Stimulated activated naive CD8-positive, alpha-beta T cell treated with anti-CD3 and anti-CD28 coated beads, Interleukin-15, Interleukin-2, amounts not matched to agents 100 ng/mL and 50 ng/mL, for 24 hours (primary cell): ENCODE results near the gene QRICH2.
"Not testable (repeated sequence)": the region's sequence is repeated elsewhere in the genome, so short reads cannot be mapped to it uniquely, and the experiment has no call there.

Source experiments
- H3K27ac Mint-ChIP-seq: one replicate; pipeline ENCODE4 v1.8.0; 2021; ENCODE audit warnings: mild to moderate bottlenecking, mixed read lengths
- H3K27me3 Mint-ChIP-seq: one replicate; pipeline ENCODE4 v1.8.0; 2021; ENCODE audit warnings: mixed read lengths
- H3K36me3 Mint-ChIP-seq: one replicate; pipeline ENCODE4 v1.8.0; 2021; ENCODE audit warnings: low read depth, mixed read lengths
- H3K4me1 Mint-ChIP-seq: one replicate; pipeline ENCODE4 v1.8.0; 2021; ENCODE audit warnings: low read depth, mixed read lengths
- H3K4me3 Mint-ChIP-seq: one replicate; pipeline ENCODE4 v1.8.0; 2021; ENCODE audit warnings: mild to moderate bottlenecking, mixed read lengths
- H3K9me3 Mint-ChIP-seq: one replicate; pipeline ENCODE4 v1.8.0; 2021; ENCODE audit warnings: mixed read lengths

QRICH2 gene

GRCh38 chr17:76240461-76241203 is 67.4 kb downstream of the QRICH2 start, which contains the start of gene RNF157:
Gene RNF157 (minus strand): TSS chr17:76240493. CDS start chr17:76240240, 253 bp downstream.
- peaks cover 3% of the 10 kb centered on the region for H3K36me3 Mint-ChIP-seq
- H3K4me3 Mint-ChIP-seq, result peak within 1 kb of the TSS; percentile 81
- no peaks in the 10 kb centered on the region for H3K27me3 Mint-ChIP-seq
- H3K27ac Mint-ChIP-seq, result peak within 1 kb of the TSS; percentile 90
- H3K4me1 Mint-ChIP-seq, result peaks cover 52% of the 10 kb centered on the region
- H3K9me3 Mint-ChIP-seq, result no peaks in the 10 kb centered on the region

GRCh38 chr17:76239538-76240274 is 68.4 kb downstream of the QRICH2 start:
- Mint-ChIP-seq H3K4me1 (peaks cover 48% of the 10 kb centered on the region), H3K4me3 (peak overlapping the region; percentile 75), H3K36me3 (peaks cover 3% of the 10 kb centered on the region), H3K27ac (peak overlapping the region; percentile 70), H3K9me3 (no peaks in the 10 kb centered on the region), H3K27me3 (no peaks in the 10 kb centered on the region)

GRCh38 chr17:76238847-76239537 is 69.1 kb downstream of the QRICH2 start:
- H3K4me1 Mint-ChIP-seq, result peaks cover 48% of the 10 kb centered on the region
- peaks cover 3% of the 10 kb centered on the region for H3K36me3 Mint-ChIP-seq
- no peaks in the 10 kb centered on the region for H3K9me3 Mint-ChIP-seq
- H3K27ac Mint-ChIP-seq, result peak overlapping the region; percentile 70
- H3K4me3 Mint-ChIP-seq, result peak overlapping the region; percentile 75
- H3K27me3 Mint-ChIP-seq, result no peaks in the 10 kb centered on the region

GRCh38 chr17:76237859-76238313 is 70.2 kb downstream of the QRICH2 start:
- H3K27me3 Mint-ChIP-seq, result no peaks in the 10 kb centered on the region
- peaks cover 50% of the 10 kb centered on the region for H3K4me1 Mint-ChIP-seq
- H3K9me3 Mint-ChIP-seq, result no peaks in the 10 kb centered on the region
- H3K36me3 Mint-ChIP-seq, result peaks cover 3% of the 10 kb centered on the region
- H3K4me3 Mint-ChIP-seq, result peak overlapping the region; percentile 75
- no peak overlapping the region for H3K27ac Mint-ChIP-seq

- peaks cover 55% of the 10 kb centered on the region for H3K4me1 Mint-ChIP-seq
- no peak overlapping the region for H3K27ac Mint-ChIP-seq
- H3K36me3 Mint-ChIP-seq, result peaks cover 3% of the 10 kb centered on the region
- no peaks in the 10 kb centered on the region for H3K27me3 Mint-ChIP-seq
- no peak overlapping the region for H3K4me3 Mint-ChIP-seq
- H3K9me3 Mint-ChIP-seq, result no peaks in the 10 kb centered on the region
Observed at GRCh38 chr17:76236603-76237002, 71.5 kb downstream of the QRICH2 start.

- Mint-ChIP-seq H3K36me3 (peaks cover 3% of the 10 kb centered on the region), H3K9me3 (no peaks in the 10 kb centered on the region), H3K27ac (no peak overlapping the region), H3K4me1 (peaks cover 50% of the 10 kb centered on the region), H3K4me3 (no peak overlapping the region), H3K27me3 (no peaks in the 10 kb centered on the region)
Observed at GRCh38 chr17:76235883-76236282, 72.2 kb downstream of the QRICH2 start.

- Mint-ChIP-seq H3K27me3 (no peaks in the 10 kb centered on the region), H3K4me1 (peaks cover 51% of the 10 kb centered on the region), H3K36me3 (peaks cover 12% of the 10 kb centered on the region), H3K9me3 (no peaks in the 10 kb centered on the region), H3K4me3 (peak overlapping the region; percentile 23), H3K27ac (peak overlapping the region; percentile 55)
Observed at GRCh38 chr17:76234354-76234679, 73.8 kb downstream of the QRICH2 start.

- Mint-ChIP-seq H3K9me3 (no peaks in the 10 kb centered on the region), H3K4me3 (peak overlapping the region; percentile 23), H3K36me3 (peaks cover 16% of the 10 kb centered on the region), H3K27ac (peak overlapping the region; percentile 55), H3K4me1 (peaks cover 50% of the 10 kb centered on the region), H3K27me3 (no peaks in the 10 kb centered on the region)
Observed at GRCh38 chr17:76233588-76234353, 74.3 kb downstream of the QRICH2 start.

GRCh38 chr17:76232342-76232741 is 75.7 kb downstream of the QRICH2 start:
- H3K27ac Mint-ChIP-seq, result no peak overlapping the region
- H3K36me3 Mint-ChIP-seq, result peaks cover 21% of the 10 kb centered on the region
- no peaks in the 10 kb centered on the region for H3K27me3 Mint-ChIP-seq
- no peaks in the 10 kb centered on the region for H3K9me3 Mint-ChIP-seq
- H3K4me3 Mint-ChIP-seq, result no peak overlapping the region
- H3K4me1 Mint-ChIP-seq, result peaks cover 45% of the 10 kb centered on the region

GRCh38 chr17:76226749-76227148 is 81.3 kb downstream of the QRICH2 start:
- Mint-ChIP-seq H3K4me1 (peaks cover 21% of the 10 kb centered on the region), H3K36me3 (peaks cover 18% of the 10 kb centered on the region)
- not testable (repeated sequence) for H3K4me3 Mint-ChIP-seq, H3K9me3 Mint-ChIP-seq, H3K27ac Mint-ChIP-seq, H3K27me3 Mint-ChIP-seq

- Mint-ChIP-seq H3K36me3 (peaks cover 18% of the 10 kb centered on the region), H3K4me1 (peaks cover 18% of the 10 kb centered on the region)
- not testable (repeated sequence) for H3K9me3 Mint-ChIP-seq, H3K27ac Mint-ChIP-seq, H3K27me3 Mint-ChIP-seq, H3K4me3 Mint-ChIP-seq
Observed at GRCh38 chr17:76225373-76226086, 82.5 kb downstream of the QRICH2 start.
